HL-60/S4 treated with retinoic acid at 250 ng/mL for 4 days and 3 days (cell line): Measurements from ENCODE around the gene TRMT61A.

Source experiments
- in situ Hi-C: fragments of 300-500 bp; cut with MboI; formaldehyde crosslinking; loops from 2 replicates; pipeline ENCODE4 v1.7.0; 2022; ENCODE audit warnings: low sequenced_read_pairs

TRMT61A gene

DNA sequence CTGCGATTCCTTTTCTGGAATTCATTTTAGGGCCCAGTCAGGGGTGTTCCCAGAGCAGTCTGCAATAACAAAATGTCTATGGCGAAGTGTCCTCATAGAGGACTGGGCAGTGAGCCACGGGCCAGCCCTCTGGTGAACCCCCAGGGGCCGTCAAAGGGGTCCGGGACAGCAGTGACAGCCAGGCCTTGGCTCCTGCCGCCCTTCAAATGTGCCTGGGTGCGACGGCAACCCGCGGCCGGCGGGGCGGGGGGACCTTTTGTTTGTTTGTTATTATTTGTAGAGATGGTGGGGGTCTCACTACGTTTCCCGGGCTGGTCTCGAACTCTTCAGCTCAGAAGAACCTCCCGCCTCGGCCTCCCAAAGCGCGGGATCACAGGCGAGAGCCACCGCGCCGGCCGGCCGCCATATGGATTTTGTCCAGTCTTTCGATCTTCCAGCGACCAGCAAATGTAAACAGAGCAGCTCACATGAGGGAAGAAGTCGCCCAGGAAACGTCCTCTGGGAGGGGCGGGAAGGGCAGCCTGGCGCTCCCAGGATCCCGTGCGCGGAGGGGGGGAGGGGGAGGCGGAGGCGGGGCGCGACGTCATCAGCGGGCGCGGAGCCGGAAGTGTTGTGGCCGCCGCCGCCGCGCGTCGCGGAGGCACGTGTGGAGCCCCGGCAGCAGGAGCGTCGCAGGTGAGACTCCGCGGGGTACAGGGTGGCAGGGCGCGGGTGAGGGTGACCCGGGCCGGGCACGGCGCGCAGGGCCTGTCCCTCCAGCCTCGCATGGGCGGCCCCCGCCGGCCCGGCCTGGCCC lies at the start of gene TRMT61A:
Gene TRMT61A, plus strand, starts transcription at position 610 of the 796 bp plus-strand sequence. CDS start 783 bp downstream, outside the sequence.
- in situ Hi-C loops: no loop called here

DNA sequence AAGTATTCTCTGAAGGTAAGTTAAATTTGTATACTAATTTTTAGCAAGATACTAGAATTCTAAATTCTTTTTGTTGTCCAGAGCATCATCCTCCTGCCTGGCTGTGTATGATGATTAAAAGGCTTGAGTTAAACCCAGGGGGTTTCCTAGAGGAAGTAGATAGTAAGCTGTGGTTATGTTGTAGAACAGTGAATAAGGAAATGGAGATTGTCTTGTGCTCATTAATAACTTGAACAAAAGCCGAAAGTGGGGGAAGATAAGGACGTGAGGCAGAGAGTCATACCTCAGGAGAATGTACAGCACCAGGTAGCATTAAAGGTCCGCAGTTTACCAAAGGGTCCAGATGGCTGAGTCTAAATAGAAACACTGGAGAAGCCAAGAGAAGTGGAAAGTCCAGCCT lies 48.4 kb upstream of the TRMT61A start:
- in situ Hi-C loops: no loop called here

DNA sequence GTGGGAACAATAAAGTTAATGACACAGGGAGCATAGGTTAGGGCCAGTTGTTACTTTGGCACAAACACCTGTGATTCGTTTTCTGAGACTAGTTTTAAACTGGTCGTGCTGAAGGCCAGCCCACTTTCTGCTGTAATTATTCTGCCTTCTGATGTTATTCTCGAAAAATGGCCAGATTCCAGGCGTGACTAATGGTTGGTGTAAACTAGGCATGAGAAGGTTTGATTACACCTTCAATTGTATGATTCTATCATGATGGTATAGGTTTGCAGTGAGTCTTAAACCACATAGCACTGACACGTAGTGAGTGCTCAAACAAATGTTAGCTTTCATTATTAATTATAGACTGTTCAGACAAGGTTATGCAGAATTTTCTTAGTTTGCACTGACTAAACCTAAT lies 45.4 kb upstream of the TRMT61A start:
- in situ Hi-C loops: no loop called here

DNA sequence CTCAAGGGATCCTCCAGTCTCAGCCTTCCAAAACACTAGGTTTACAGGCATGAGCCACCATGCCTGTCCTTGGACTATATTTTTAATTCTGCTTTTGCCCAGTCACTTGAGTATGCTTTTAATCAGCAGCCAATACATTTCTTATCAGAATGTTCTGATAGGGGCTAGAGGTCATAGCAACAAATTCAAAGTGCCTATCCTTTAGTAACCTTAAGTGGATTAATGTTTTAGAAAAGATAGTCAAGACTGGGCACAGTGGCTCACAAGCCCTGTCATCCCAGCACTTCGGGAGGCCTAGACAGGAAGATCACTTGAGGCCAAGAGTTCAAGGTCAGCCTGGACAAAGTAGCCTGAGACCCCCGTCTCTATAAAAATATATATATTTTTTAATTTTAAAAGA lies 43.5 kb upstream of the TRMT61A start:
- in situ Hi-C loops: no loop called here

DNA sequence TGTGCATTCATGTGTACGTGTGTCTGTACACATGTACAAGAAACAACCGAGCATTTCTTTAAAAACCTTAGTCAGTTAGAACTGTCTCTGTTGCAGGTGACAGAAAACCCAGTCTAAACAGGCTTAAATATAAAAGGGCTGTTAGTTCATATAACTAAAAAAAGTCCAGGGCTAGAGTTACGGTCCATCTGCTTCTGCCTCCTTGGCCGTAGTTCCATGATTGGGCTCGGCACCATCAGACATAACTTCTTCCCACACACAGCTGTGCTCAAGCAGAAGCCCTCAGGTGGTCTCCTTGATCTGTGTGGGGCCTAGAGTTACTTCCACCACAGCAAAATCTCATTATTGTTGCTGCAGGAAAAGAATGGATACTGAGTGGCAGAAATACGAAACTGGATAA lies 40.9 kb upstream of the TRMT61A start:
- in situ Hi-C loops: no loop called here

DNA sequence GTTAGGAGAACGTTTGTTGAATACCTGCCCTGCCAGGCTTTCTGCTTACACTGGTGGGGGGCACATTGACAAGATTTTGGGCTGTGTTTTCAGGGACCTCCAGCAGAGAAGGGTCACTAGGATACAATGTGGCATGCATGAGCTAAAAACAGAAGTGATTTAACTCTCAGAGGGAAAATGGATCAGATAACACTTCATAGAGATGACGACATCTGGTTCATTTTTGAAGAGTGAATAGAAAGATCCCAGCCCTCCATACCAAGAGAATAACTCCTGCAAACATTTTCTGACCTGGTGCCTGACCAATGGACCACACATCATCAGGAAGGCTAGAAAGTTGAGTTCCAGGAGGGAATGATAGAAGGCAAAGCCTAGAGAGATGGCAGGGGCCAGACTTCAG lies 40.0 kb upstream of the TRMT61A start:
- in situ Hi-C loops: no loop called here

DNA sequence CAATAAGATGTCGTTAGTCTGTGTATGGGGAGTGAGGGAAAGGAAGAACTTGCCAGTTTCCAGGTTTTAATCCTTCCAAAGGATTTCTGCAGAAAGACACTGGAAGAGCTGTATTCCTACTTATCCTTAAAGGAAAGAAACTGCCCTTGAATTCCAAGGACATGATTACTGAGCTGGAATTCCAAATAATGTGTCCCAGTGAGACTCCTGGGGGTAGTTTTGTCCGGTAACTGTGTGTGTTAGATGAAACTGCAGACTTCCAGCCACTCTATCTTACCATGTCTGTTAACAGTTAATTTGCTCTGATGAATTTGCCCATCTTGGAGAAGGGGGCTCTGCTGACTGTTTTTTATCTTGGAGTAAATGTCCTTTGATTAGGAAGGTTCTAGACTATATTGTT lies 39.4 kb upstream of the TRMT61A start:
- in situ Hi-C loops: no loop called here

DNA sequence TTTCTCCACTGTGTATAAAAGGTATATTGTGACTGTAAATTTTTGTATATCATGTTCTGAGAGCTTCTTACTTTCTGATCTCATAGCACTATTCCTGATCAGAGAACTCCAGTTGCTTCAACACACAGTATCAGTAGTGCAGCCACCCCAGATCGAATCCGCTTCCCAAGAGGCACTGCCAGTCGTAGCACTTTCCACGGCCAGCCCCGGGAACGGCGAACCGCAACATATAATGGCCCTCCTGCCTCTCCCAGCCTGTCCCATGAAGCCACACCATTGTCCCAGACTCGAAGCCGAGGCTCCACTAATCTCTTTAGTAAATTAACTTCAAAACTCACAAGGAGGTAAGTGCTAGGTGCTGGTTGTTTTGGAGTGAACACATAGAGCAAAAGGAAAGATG lies 37.3 kb upstream of the TRMT61A start:
- in situ Hi-C loops: no loop called here

DNA sequence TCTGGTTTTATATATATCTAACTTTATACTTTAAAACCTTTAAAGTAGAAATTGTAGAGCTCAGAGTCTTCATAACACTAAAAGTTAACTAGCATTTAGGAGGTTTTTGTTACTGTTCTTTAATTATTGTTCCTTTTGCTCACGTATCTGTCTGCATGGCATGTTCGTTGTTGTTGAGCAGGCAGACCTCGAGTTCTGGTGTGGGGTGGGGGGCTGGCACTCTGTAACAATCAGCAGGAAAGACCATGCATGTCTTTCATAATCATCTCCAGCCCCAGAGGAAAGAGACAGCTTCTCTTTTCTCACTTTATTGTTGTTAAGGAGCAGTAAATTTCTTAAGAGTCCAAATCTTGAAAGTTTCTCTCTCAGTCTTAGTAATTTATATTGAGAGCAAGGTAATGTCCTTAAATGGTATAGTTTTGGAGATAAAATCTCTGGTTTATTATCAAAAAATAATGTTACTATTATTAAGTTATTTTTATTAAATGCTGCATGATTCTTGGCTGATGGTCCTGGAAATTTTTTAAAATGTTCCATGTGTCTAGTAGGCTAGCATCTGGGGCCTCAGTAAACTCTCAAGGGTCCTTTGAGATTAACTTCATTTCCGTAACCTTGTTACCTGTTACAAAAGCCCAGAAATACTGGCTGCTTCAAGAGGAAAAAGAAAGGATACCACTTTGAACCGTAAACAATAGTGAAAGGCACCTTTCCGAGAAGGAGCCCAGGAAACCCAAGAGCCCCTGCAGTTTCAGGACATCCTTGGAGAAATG lies 36.7 kb upstream of the TRMT61A start:
- in situ Hi-C loops: no loop called here

DNA sequence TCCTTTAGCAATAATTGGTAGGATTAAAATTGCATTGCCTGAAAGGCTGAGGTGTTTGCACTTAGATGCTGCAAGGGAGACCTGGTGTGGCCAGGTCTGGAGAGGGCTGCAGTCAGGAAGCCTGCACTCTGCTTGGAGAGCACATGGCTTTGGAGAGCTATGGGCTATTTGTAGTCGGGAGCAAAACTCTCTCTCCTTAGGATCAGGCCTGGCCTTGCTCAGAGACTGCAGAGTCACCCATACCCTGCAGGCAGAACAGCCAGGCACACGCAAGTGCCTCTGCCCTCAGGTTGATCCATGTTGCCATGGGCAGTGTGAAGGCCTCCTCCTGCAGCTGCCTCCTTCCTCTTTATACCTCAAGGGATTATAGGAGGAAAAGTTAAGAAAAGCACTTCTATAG lies 33.1 kb upstream of the TRMT61A start:
- in situ Hi-C loops: no loop called here

DNA sequence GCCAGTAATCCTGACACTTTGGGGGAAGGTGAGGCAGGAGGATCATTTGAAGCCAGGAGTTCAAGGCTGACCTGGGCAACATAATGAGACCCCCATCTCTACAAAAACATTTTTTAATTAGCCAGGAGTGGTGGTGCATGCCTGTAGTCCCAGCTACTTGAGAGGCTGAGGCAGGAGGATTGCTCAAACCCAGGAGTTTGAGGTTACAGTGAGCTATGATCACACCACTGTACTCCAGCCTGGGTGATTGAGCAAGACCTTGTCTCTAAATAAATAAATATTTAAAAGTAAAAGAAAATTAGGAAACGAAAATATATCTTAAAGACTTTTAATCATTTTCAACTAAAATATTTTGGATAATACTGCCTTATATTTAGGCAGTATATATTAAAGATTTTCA lies 32.2 kb upstream of the TRMT61A start:
- in situ Hi-C loops: no loop called here

DNA sequence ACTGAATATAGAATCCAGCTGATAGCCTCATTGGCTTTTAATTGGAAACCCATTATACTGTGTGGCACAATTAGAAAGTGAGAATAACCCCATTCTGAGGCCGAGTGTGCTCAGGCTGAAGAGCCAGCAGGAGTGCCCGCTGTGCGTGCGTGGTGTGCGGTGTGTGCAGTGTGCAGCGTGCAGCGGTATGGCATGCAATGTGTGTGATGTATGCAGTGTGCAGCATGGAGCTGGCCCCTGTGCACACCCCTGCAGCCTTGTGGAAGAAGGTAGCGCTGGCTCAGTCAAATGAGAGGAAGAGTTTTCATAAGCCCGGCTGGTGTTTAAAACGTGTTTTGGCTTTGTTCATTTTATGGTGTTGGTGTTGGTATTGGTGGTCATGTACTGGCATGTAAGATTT lies 29.3 kb upstream of the TRMT61A start:
- in situ Hi-C loops: no loop called here

DNA sequence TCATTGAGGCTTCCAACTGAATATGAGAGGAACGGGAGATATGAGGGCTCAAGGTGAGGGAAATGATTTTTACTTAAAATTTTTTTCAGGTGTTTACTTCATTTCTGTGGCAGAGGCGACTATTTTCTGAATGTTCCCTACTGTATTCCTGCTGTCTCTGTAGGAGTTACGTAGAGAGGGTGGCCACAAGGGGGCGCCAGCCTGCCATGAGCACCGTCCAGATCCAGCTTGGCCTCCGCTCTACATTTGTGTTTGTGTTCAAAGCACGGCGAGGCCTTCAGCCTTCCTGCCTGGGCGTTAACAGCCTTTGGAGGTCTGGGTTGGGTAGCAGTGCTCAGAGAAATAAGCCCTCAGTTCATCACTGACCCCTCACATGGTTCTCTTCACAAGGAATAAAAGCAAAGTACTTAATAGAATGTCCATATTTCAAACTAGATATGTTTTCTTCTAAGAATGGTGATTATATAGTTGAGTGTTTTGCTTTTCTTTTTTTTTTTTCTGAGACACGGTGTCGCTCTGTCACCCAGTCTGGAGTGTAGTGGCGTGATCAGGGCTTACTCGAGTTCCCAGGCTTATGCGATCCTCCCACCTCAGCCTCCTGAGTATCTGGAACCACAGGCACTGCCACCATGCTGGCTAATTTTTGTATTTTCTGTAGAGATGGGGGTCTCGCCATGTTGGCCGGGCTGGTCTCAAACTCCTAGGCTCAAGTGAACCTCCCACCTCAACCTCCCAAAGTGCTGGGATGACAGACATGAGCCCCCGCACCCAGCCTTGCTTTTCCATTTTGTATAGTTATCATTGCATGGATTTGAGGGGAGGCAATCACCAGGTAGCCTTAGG lies 28.6 kb upstream of the TRMT61A start:
- in situ Hi-C loops: no loop called here

DNA sequence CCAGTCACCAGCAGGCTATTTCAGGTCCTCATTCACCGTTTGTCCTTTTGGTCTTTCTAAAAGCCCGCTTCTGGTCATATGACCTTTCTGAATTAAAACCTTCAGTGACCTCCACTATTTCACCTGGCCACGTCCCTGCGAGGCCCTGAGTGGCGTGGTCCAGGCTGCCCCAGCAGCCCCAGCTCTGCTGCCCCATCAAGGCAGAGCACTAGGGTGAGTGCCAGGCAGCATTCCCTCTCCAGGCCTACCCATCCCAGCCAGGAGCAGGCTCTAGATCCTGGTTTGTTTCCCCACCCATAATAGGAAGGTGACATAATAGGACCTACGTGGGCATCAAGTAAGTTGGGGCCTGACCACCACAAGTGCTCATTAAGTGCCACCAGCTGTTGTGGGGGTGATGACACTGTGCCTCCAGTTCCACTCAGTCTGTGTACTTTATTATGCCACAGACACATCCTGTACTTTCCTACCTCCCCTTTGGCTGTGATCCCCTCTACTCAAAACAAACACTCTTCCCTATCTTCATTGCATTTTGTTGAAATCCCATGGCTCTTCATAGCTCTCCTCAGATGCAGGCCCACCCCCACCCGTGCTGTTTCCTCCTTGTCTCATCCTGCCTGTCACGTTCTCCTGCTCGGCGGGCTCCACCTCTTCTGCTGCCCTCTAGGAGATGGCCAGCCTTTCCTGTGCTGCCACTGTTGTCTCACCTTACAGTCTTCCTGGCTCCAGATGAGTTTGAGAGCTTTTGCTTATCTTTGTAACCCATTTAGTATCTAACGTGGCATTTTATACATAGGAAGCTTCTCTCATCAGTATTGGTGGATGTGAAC lies 27.7 kb upstream of the TRMT61A start:
- in situ Hi-C loops: no loop called here

DNA sequence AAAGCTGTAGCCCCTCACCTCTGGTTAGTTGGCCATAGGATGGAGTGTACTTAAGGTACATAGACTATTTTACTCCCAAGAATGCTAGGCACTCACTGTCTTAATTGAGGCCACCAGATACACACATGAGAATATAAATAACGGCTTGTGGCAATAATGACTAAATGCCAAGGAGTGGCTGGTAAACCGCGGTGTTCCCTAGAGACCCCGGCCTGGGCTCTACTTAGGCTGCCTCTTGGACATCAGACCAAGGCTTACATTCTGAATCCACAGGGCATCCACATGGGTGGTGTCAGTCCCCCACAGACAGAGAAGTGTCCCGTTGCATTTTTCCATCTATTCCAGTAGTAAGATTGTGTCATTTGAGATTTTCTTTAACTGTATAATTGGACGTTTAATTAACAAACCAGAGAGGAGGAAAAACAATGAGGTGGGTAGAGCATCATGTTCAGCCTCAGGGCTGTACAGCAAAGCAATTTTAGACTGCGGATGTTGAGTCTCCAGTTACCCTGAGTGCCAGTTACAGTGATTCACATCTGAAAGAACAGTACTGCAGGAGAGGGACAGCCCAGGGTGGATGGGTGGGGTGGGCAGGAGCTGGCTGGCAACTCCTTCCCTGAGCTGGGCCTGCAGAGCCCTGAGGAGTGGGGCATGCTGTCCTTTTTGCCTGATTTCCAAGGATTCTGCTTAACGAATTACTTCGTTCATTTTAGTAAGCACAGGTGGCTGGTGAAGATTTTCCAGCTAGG lies 26.9 kb upstream of the TRMT61A start:
- in situ Hi-C loops: no loop called here

DNA sequence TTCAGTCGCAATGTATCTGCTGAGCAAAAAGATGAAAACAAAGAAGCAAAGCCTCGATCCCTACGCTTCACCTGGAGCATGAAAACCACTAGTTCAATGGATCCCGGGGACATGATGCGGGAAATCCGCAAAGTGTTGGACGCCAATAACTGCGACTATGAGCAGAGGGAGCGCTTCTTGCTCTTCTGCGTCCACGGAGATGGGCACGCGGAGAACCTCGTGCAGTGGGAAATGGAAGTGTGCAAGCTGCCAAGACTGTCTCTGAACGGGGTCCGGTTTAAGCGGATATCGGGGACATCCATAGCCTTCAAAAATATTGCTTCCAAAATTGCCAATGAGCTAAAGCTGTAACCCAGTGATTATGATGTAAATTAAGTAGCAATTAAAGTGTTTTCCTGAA lies 26.1 kb upstream of the TRMT61A start:
- in situ Hi-C loops: no loop called here

DNA sequence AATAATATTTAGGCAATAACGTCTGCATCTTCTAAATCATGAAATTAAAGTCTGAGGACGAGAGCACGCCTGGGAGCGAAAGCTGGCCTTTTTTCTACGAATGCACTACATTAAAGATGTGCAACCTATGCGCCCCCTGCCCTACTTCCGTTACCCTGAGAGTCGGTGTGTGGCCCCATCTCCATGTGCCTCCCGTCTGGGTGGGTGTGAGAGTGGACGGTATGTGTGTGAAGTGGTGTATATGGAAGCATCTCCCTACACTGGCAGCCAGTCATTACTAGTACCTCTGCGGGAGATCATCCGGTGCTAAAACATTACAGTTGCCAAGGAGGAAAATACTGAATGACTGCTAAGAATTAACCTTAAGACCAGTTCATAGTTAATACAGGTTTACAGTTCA lies 25.7 kb upstream of the TRMT61A start:
- in situ Hi-C loops: no loop called here

DNA sequence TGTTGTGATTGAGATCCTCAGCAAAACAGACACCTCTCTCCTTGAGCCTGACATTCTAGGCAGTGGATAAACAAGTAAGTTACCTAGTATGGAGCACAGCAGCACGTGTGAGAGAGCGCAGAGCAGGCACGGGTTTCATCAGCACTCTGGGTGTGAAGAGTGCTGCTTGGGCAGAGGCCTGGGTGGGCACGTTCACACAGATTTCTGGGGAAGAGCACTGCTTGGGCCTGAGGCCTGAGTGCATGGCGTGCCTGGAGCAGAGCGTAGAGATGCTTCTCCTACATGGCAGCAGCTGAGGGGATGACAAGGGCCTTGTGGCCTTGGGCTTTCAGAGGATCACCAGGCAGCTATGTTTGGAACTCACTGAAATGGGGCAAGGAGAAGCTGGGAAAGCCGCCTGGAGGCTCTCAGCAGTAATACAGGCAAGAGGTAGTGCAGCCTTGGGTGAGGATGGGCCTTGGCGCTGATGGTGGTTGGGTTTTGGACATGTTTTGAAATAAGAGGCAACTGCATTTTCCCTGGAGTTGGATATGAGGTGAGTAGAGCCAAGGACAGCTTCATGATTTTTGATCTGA lies 23.9 kb upstream of the TRMT61A start:
- in situ Hi-C loops: no loop called here

DNA sequence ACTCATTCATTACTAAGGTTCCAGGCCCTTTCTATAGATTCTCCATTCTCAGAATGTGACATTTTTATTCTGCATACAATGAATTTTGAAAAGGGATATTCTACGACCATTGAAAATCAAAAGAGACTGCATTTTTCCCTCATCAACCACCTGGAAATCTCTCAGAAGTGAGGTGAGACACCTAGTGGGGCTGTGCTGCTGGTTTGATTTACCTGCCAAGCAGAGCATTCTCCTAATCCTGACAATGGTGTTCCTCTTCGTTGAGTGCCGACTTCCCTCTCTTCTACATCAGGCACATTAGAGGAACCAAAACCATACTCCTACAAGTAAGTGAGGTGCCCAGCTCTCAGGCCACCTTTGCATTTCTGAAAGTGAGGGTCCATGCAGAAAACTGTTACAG lies 21.2 kb upstream of the TRMT61A start:
- in situ Hi-C loops: no loop called here
